NCI-H446 (cell line): ENCODE measurements around the gene ABCA8.
"Not testable (repeated sequence)": the region's sequence is repeated elsewhere in the genome, so short reads cannot be mapped to it uniquely, and the experiment has no call there.

Experiments
- DNase-seq, 2 experiments: peaks; one replicate each; lab custom pipeline; 2025; lab: John Stamatoyannopoulos, UW

Gene ABCA8

GRCh38 chr17:68824185-68824584 is 131.0 kb downstream of the ABCA8 start:
- not testable (repeated sequence) for DNase-seq

- DNase-seq: no peak
These were observed 132.4 kb downstream of the ABCA8 start for GRCh38 chr17:68822719-68823289.

GRCh38 chr17:68821860-68822696 is 133.1 kb downstream of the ABCA8 start:
- no peak for DNase-seq

GRCh38 chr17:68820825-68821481 is 134.2 kb downstream of the ABCA8 start:
- no peak for DNase-seq

GRCh38 chr17:68820476-68820824 is 134.7 kb downstream of the ABCA8 start:
- no peak for DNase-seq

GRCh38 chr17:68819465-68819864 is 135.7 kb downstream of the ABCA8 start:
- no peak for DNase-seq
